Tibial nerve (tissue), 4 donors: ENCODE measurements around the gene ADRA1B. TPM values are rescaled to one million over a fixed set of nuclear protein-coding genes. Genes with fewer than 3 reads are reported as not detected.

ENCODE experiments used
- DNase-seq, 2 donors: peaks; one replicate each; pipeline ENCODE4 v3.0.0-alpha.2; 2019; ENCODE audit warnings: low spot score in 2 of 2
- H3K27ac ChIP-seq, 4 donors: fragments of 200-600 bp; sonication (generic) in 3 of 4; one replicate each; pipeline ENCODE4 v1.5.1; 2017 to 2019; ENCODE audit warnings: mild to moderate bottlenecking in 1 of 4
- H3K27me3 ChIP-seq, 2 donors: fragments of 200-600 bp; sonication (generic) in 1 of 2; one replicate each; pipeline versions ENCODE4 v1.5.1 to v1.6.0; 2017 to 2019
- H3K36me3 ChIP-seq, 3 donors: fragments of 200-600 bp; sonication (generic); one replicate each; pipeline ENCODE4 v1.5.1; 2018 to 2019
- H3K4me1 ChIP-seq, 4 donors: fragments of 200-600 bp; sonication (generic) in 3 of 4; one replicate each; pipeline ENCODE4 v1.5.1; 2017 to 2019
- H3K4me3 ChIP-seq, 4 donors: fragments of 200-600 bp; sonication (generic) in 3 of 4; one replicate each; pipeline ENCODE4 v1.5.1; 2017 to 2019; ENCODE audit warnings: mild to moderate bottlenecking in 1 of 4, moderate library complexity in 1 of 4
- H3K9me3 ChIP-seq, 4 donors: fragments of 200-600 bp; sonication (generic) in 3 of 4; one replicate each; pipeline ENCODE4 v1.5.1; 2017 to 2019
- EP300 ChIP-seq, 2 donors: sonication (generic); formaldehyde crosslinking; IDR thresholded peaks; one replicate each; pipeline ENCODE4 v1.6.1; 2017; ENCODE audit warnings: antibody characterized with exemption in 2 of 2, mild to moderate bottlenecking in 1 of 2
- POLR2A ChIP-seq, 2 donors: fragments of 450-650 bp; IDR thresholded peaks; one replicate each; pipeline ENCODE4 v1.6.1; 2017; ENCODE audit warnings: antibody characterized with exemption in 2 of 2, mild to moderate bottlenecking in 2 of 2, moderate library complexity in 2 of 2
- WGBS, 2 donors: methylation state at CpG; one replicate each; pipeline ENCODE4 v1.1.5; 2018; 5-methylcytosine and 5-hydroxymethylcytosine counted together
- total RNA-seq, 4 donors: library from RNA; depleted of rRNA; stranded (reverse); fragments of >200 nt; gene quantifications; one replicate each; pipeline ENCODE4 v1.1.0, GENCODE V29; 2016
- TF ChIP-seq, protein P1 (sequence below), 5 experiments: fragments of 200-600 bp in 3 of 5; fragments of 450-650 bp in 2 of 5; sonication (generic) in 3 of 5; IDR thresholded peaks; one replicate each; pipeline ENCODE4 v1.5.1; 2016 to 2019; ENCODE audit warnings: antibody characterized with exemption in 5 of 5, mild to moderate bottlenecking in 3 of 5, moderate library complexity in 2 of 5

Gene ADRA1B
- total RNA-seq, 4 donors from 2014 or later = 3.6 to 6.9 (median 6.2) TPM

DNA sequence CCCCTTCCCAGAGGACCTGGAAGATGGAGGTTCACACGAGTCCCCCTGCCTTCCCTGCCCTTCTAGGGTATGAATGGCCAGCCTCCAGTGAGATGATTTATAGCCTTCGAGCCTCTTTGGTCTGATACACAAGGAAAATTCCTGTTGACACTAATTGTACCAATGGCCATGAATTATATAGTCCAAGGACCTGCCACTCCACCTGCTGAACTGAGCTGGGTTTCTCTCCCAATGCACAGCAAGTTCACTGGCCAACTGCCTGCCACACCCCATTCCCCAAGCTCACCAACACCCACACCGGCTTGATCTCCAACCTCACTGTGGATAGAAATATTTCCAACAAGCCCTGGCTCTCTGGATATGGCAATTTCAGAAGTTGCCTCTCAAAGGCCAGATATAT, 9.3 kb upstream of the ADRA1B start:
- TF ChIP-seq, protein P1, sequence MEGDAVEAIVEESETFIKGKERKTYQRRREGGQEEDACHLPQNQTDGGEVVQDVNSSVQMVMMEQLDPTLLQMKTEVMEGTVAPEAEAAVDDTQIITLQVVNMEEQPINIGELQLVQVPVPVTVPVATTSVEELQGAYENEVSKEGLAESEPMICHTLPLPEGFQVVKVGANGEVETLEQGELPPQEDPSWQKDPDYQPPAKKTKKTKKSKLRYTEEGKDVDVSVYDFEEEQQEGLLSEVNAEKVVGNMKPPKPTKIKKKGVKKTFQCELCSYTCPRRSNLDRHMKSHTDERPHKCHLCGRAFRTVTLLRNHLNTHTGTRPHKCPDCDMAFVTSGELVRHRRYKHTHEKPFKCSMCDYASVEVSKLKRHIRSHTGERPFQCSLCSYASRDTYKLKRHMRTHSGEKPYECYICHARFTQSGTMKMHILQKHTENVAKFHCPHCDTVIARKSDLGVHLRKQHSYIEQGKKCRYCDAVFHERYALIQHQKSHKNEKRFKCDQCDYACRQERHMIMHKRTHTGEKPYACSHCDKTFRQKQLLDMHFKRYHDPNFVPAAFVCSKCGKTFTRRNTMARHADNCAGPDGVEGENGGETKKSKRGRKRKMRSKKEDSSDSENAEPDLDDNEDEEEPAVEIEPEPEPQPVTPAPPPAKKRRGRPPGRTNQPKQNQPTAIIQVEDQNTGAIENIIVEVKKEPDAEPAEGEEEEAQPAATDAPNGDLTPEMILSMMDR (IDR thresholded peaks at IDR 0.05) = no peak
- no peak for TF ChIP-seq POLR2A (IDR thresholded peaks at IDR 0.05)
- Histone ChIP-seq H3K36me3 (no peaks in the 10 kb centered on the region), H3K4me3 (no peak overlapping the region), H3K27me3 (no peaks in the 10 kb centered on the region), H3K9me3 (no peaks in the 10 kb centered on the region), H3K4me1 (peaks cover 0 to 20% (median 0%) of the 10 kb centered on the region in 4 donors), H3K27ac (peak overlapping the region in 2 of 4 donors; percentile 44 to 56)
- no peak for DNase-seq
- WGBS, 2 donors = 49 to 57% methylated on average over 3 of the region's 3 CpGs

DNA sequence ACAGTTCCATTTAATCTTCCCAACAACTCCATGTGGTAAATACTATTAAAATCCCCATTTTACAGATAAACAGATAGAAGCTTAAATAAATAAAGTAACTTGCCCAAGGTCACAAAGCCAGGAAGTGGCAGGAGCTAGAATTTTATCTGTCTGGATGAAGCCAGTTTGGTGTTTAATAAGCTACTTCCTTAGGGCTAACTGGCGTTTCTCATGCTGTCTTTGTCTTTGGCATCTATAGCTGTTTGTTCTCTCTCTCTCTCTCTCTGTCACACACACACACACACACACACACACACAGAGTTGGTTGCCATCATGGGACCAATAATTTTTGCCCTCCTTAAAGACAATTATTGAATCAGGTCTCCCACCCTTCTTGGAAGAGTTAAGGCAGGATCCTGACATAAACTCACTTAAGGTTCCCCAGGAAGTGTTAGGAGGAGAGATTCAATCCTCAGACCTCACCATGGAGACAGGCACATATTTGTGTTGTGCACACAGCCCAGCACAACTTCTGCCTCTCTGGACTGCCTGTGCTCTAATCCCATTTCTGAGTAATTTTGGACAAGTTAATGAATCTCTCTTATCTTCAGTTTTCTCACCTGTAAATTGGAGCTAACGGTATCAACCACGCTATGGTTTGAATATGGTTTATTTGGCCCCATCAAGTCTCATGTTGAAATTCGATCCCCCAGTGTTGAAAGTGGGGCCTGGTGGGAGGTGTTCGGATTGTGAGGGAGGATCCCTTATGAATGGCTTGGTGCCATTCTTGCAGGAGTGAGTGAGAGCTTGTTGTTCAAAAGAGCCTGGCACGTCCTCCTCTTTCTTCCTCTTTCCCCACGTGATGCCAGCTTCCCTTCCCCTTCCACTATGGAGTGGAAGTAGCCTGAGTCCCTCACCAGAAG, 8.3 kb upstream of the ADRA1B start:
- H3K4me3 ChIP-seq = no peak overlapping the region
- no peaks in the 10 kb centered on the region for H3K36me3 ChIP-seq
- WGBS, 2 donors = 40 to 46% methylated on average over 7 of the region's 7 CpGs
- peak overlapping the region in 1 of 4 donors; percentile 56 for H3K27ac ChIP-seq
- TF ChIP-seq POLR2A (IDR thresholded peaks at IDR 0.05) (no peak), EP300 (IDR thresholded peaks at IDR 0.05) (no peak)
- TF ChIP-seq, protein P1 (IDR thresholded peaks at IDR 0.05) = no peak
- H3K4me1 ChIP-seq = peaks cover 0 to 30% (median 2%) of the 10 kb centered on the region in 4 donors
- no peak for DNase-seq
- H3K9me3 ChIP-seq = no peaks in the 10 kb centered on the region
- H3K27me3 ChIP-seq = no peaks in the 10 kb centered on the region

DNA sequence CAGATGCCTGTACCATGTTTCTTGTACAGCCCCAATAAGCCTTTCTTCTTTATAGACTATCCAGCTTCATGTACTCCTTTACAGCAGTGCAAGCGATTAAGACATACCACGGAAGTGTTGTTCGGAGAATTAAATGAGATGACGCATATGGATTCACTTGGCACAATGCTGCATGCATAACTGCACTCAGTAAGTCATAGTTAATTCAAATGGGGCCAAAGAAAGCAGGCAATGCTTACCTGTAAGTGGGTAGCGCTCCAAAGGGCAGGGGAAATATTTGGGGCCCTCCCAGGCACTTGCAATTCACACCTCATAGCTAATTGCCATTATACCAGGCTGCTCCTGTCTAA, 7.7 kb upstream of the ADRA1B start:
- H3K4me1 ChIP-seq = peaks cover 0 to 37% (median 2%) of the 10 kb centered on the region in 4 donors
- H3K4me3 ChIP-seq = no peak overlapping the region
- H3K27me3 ChIP-seq = no peaks in the 10 kb centered on the region
- H3K27ac ChIP-seq = peak overlapping the region in 1 of 4 donors; percentile 56
- H3K9me3 ChIP-seq = no peaks in the 10 kb centered on the region
- H3K36me3 ChIP-seq = no peaks in the 10 kb centered on the region
- TF ChIP-seq, protein P1 (IDR thresholded peaks at IDR 0.05) = no peak
- TF ChIP-seq EP300 (IDR thresholded peaks at IDR 0.05) (no peak), POLR2A (IDR thresholded peaks at IDR 0.05) (no peak)
- 64 to 75% methylated on average over 5 of the region's 5 CpGs for WGBS, 2 donors
- DNase-seq = no peak

DNA sequence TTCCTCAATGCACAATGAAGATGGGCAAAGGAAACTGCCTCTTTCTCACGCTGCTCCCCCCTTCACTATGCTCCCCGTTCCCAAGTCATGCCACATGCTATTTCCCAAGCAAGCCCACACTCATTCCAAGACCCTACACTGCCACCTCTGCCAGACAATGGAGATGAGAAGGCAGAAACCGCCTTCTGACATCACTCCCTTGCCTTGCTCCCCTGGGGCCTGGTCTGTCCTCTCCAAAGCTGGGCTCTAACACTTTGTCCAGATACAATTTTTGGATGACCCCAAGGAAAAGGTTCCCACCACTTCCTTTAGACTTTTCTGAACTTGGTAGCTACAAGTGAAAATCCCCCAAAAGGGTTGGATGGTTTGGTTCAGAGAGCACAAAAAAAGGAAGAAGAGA, 7.2 kb upstream of the ADRA1B start:
- no peaks in the 10 kb centered on the region for H3K9me3 ChIP-seq
- WGBS, 2 donors = 67 to 70% methylated on average over 3 of the region's 3 CpGs
- H3K36me3 ChIP-seq = no peaks in the 10 kb centered on the region
- H3K4me1 ChIP-seq = peaks cover 0 to 42% (median 2%) of the 10 kb centered on the region in 4 donors
- H3K27ac ChIP-seq = peak overlapping the region in 1 of 4 donors; percentile 20
- DNase-seq = no peak
- no peak overlapping the region for H3K4me3 ChIP-seq
- TF ChIP-seq EP300 (IDR thresholded peaks at IDR 0.05) (no peak), POLR2A (IDR thresholded peaks at IDR 0.05) (no peak)
- TF ChIP-seq, protein P1 (IDR thresholded peaks at IDR 0.05) = no peak
- no peaks in the 10 kb centered on the region for H3K27me3 ChIP-seq

DNA sequence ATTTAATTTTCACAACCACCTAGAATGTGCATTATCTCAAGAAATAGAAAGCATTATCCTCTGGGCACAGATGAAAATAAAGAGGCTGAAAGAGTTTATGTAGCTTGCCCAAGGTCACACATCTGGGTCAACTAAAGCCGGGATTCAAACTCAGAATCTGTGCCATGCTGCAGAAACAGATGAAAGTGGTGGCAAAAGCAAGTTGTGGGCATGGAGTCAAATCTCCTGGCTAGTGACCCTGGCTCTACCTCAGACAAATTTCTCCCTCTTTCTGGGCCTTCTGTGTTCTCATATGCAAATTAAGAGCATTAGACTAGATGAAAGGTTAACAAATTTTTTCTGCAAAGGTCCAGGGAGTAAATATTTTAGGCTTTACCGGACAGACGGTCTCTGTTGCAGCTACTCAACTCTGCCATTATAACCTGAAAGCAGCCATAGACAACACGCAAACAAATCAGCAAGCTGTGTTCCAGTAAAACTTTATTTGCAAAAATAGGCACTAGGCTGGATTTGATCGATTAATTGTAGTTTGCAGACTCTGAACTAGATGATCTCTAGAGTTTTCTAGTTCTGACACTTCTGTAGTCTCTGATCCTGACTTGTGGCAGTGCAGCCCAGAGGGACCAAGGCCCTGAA, 6.0 kb upstream of the ADRA1B start:
- TF ChIP-seq EP300 (IDR thresholded peaks at IDR 0.05) = no peak
- TF ChIP-seq, protein P1 (IDR thresholded peaks at IDR 0.05) = no peak
- no peak for TF ChIP-seq POLR2A (IDR thresholded peaks at IDR 0.05)
- Histone ChIP-seq H3K36me3 (no peaks in the 10 kb centered on the region), H3K27ac (no peak overlapping the region), H3K27me3 (peaks cover 0 to 6% of the 10 kb centered on the region in 2 donors), H3K9me3 (no peaks in the 10 kb centered on the region), H3K4me1 (peaks cover 0 to 39% (median 2%) of the 10 kb centered on the region in 4 donors), H3K4me3 (no peak overlapping the region)
- DNase-seq = no peak
- WGBS, 2 donors = 72 to 78% methylated on average over 5 of the region's 5 CpGs
